GM18499 (cell line): Measurements from ENCODE around the gene OR10AG1.

Source experiments
- ATAC-seq: cut with Tn5 transposase; IDR thresholded peaks from one replicate; pipeline ENCODE4 v1.9.1; 2021; ENCODE audit warnings: moderate number of reproducible peaks; ENCODE audit not compliant: insufficient read depth, unreplicated experiment

Gene OR10AG1

GRCh38 chr11:55969845-55970244, at the start of gene OR10AG1:
Gene OR10AG1 (minus strand): TSS chr11:55969945. CDS start chr11:55969907, 38 bp downstream.
- ATAC-seq: no peak

GRCh38 chr11:56013805-56014204, 44.1 kb upstream of the OR10AG1 start:
- no peak for ATAC-seq

GRCh38 chr11:56010716-56011115, 41.0 kb upstream of the OR10AG1 start:
- no peak for ATAC-seq

GRCh38 chr11:55994525-55994924, 24.8 kb upstream of the OR10AG1 start, which contains the start of gene OR5F1:
Gene OR5F1 (minus strand): TSS chr11:55994625. CDS start chr11:55994625, 0 bp downstream.
- ATAC-seq: no peak

- no peak for ATAC-seq
These were observed 1.2 kb upstream of the OR10AG1 start for GRCh38 chr11:55970935-55971334.

GRCh38 chr11:55967914-55968313, 1.8 kb downstream of the OR10AG1 start:
- no peak for ATAC-seq

- ATAC-seq: no peak
These were observed 3.4 kb downstream of the OR10AG1 start for GRCh38 chr11:55966391-55966790.

- no peak for ATAC-seq
These were observed 13.2 kb downstream of the OR10AG1 start for GRCh38 chr11:55956521-55956920.

GRCh38 chr11:55949330-55949729, 20.4 kb downstream of the OR10AG1 start:
- ATAC-seq: no peak

GRCh38 chr11:55942785-55943392, 26.9 kb downstream of the OR10AG1 start:
- ATAC-seq: no peak

GRCh38 chr11:55936300-55936699, 33.4 kb downstream of the OR10AG1 start, which contains the start of gene OR5I1:
Gene OR5I1 (minus strand): TSS chr11:55936400. CDS start chr11:55936400, 0 bp downstream.
- ATAC-seq: no peak

- no peak for ATAC-seq
These were observed 49.2 kb downstream of the OR10AG1 start for GRCh38 chr11:55920537-55920936.
